Omental fat pad (tissue), 4 donors: Measurements from ENCODE around the gene MYO3A. TPM values are rescaled to one million over a fixed set of nuclear protein-coding genes. Genes with fewer than 3 reads are reported as not detected.

ENCODE experiments used
- ATAC-seq: fragments of 150-250 bp; one replicate; pipeline ENCODE4 v1.9.1; 2016; ENCODE audit warnings: mild to moderate bottlenecking, moderate library complexity; ENCODE audit not compliant: low FRiP score
- DNase-seq: peaks from one replicate; pipeline ENCODE4 v3.0.0-alpha.2; 2019; ENCODE audit warnings: low spot score
- CTCF ChIP-seq, 3 donors: fragments of 450-650 bp; IDR thresholded peaks; one replicate each; pipeline ENCODE4 v1.5.1; 2016 to 2017; ENCODE audit warnings: antibody characterized with exemption in 3 of 3, mild to moderate bottlenecking in 3 of 3, moderate library complexity in 2 of 3
- total RNA-seq, 4 donors: library from RNA; depleted of rRNA; stranded (reverse); fragments of >200 nt; gene quantifications; one replicate each; pipeline ENCODE4 v1.1.0, GENCODE V29; 2016

The MYO3A gene
- total RNA-seq, 4 donors from 2014 or later: 0.32 to 1.6 (median 0.50) TPM; not detected in 1

GRCh38 chr10:26216585-26217395, 282.8 kb downstream of the MYO3A start, which contains the start of gene GAD2:
TSS of gene GAD2 (plus strand) at chr10:26216774. CDS start at chr10:26216810, 36 bp downstream.
- no peak for TF ChIP-seq CTCF (IDR thresholded peaks at IDR 0.05)
- ATAC-seq (no peak), DNase-seq (no peak)

GRCh38 chr10:26217396-26218086, 283.5 kb downstream of the MYO3A start:
- no peak for DNase-seq
- no peak for TF ChIP-seq CTCF (IDR thresholded peaks at IDR 0.05)
- ATAC-seq: no peak

GRCh38 chr10:26219676-26220075, 285.6 kb downstream of the MYO3A start:
- TF ChIP-seq CTCF (IDR thresholded peaks at IDR 0.05): no peak
- ATAC-seq (no peak), DNase-seq (no peak)

GRCh38 chr10:26220901-26221300, 286.9 kb downstream of the MYO3A start:
- ATAC-seq (no peak), DNase-seq (no peak)
- TF ChIP-seq CTCF (IDR thresholded peaks at IDR 0.05): no peak

GRCh38 chr10:26221541-26221940, 287.5 kb downstream of the MYO3A start:
- no peak for ATAC-seq
- no peak for DNase-seq
- TF ChIP-seq CTCF (IDR thresholded peaks at IDR 0.05): no peak

- TF ChIP-seq CTCF (IDR thresholded peaks at IDR 0.05): no peak
- no peak for ATAC-seq
- DNase-seq: no peak
These were observed 288.5 kb downstream of the MYO3A start for GRCh38 chr10:26222563-26222962.
